ENCODE data around the gene KDM3A. TPM values are rescaled to one million over a fixed set of nuclear protein-coding genes. Genes with fewer than 3 reads are reported as not detected.

KDM3A gene
- polyA plus RNA-seq, 5 donors = 52.7 to 100 (median 76.5) TPM

DNA sequence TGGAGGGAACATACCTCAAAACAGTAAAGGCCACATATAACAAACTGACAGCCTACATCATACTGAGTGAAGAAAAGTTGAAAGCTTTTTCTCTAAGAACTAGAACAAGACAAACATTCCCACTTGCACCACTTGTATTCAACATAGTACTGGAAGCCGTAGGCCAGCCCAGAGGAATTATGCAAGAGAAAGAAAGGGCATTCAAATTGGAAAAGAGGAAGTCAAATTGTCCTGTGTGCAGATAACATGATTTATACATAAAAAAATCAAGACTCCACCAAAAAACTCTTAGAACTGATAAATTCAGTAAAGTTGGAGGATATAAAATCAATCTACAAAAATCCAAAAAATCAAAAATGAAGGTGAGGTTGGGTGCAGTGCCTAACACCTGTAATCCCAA is 8.0 kb upstream of the KDM3A start:
- no peak for DNase-seq

DNA sequence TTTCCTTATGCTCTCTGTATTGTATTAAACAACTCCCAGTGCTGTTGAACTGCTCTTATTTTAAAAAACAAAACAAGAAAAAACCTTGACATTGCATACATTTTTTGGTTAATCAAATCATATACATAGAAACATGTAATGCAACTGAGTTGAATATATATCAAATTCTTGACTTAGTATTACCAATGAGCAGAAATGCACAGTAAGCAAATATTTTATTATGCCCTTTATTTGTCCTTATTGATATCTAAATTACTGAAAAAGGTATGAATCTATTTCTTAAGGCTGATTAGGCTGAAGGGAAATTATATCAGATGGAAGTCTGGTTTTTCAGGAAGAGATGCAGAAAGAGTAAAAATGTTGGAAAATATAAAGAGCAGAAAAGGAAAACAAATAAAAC is 6.9 kb upstream of the KDM3A start:
- no peak for DNase-seq

DNA sequence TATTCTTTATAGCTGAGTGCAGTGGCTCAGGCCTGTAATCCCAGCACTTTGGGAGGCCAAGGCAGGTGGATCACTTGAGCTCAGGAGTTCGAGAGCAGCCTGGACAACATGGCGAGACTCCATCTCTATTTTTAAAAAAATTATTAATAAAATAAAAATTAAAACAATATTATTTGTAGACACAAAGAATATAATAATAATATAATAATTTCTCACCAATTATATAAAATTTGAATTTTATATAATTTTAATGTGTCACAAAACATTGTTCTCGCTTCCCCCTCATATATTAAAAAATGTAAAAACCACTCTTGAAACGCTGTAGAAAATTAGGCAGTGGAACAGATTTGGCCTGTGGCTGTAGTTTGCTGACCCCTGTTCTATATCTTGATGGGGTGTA is 5.6 kb upstream of the KDM3A start:
- DNase-seq = no peak

DNA sequence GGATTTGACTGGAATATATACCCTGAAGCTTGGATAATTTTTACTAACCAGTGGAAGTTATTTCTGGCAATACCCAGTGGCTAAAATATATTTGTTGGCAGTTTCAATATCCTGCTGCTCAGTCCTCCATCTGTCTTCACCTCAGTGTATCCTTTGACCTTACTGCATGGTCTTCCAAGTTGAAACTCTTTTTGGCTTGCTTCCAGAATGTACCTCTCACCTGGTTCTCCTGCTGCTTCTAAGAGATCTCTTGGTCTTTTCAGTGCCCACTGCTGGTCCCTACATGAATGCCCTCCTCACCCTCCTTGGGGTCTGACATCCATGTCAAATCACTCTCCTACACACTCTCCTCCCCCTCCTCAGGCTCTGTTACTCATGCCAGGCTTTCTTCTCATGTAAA is 4.8 kb upstream of the KDM3A start:
- DNase-seq = no peak

DNA sequence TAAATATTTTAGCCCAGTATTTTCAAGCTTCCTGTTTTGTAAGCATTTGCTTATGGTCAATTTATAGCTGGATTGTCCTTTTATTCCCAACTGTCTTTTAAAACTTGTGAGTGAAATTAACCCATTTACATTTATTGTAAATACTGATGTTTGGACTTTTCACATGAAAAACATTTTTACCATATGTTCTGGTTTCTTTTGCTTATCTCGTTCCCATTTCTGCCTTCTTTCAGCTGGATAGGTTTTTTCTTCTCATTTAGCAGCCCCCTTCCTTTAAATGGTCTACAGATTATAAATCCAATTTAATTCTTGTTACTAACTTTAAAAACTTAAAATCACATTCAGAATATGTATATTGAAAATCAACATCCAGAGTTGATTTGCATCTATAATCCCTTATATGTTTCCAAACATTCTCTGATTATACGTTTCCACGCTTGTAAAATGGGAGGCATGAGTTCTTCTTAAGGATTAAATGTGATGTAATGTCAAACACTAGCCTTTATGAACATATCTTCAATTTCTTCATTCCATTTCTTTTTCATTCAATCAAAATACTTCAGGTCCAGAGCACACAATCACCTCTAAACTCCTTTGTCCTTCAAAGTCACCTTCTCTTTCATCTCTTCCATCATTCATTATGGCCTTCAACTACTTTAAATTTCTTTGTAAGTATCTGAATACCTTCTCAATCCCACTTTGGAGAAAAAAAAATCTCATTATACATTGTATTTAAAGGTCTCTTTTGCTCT is 1.1 kb upstream of the KDM3A start:
- DNase-seq = no peak

DNA sequence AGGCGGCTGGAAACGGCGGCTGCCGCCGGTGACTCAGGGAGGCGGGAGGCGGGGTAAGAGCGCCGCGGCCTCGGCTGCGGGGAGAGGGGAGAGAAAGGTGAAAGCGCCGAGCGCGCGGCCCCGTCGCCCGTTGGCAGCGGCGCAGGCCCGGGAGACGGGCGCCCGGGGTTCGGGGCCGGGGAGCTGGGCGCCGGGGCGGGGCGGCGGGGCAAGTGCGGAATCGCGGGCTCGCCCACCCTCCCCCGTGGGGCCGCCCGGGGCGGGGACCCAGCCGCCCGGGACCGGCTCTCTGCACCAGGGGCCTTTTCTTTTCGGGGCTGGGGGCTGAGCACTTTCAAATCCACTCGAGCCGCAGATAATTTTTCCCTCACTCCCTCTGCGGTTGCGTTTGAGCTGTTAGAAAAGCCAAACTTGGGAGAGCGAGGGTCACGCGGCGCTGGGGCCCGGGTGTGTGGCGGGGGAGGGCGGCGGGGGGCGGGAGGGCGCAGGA is 266 bp downstream of the KDM3A start:
- no peak for DNase-seq

DNA sequence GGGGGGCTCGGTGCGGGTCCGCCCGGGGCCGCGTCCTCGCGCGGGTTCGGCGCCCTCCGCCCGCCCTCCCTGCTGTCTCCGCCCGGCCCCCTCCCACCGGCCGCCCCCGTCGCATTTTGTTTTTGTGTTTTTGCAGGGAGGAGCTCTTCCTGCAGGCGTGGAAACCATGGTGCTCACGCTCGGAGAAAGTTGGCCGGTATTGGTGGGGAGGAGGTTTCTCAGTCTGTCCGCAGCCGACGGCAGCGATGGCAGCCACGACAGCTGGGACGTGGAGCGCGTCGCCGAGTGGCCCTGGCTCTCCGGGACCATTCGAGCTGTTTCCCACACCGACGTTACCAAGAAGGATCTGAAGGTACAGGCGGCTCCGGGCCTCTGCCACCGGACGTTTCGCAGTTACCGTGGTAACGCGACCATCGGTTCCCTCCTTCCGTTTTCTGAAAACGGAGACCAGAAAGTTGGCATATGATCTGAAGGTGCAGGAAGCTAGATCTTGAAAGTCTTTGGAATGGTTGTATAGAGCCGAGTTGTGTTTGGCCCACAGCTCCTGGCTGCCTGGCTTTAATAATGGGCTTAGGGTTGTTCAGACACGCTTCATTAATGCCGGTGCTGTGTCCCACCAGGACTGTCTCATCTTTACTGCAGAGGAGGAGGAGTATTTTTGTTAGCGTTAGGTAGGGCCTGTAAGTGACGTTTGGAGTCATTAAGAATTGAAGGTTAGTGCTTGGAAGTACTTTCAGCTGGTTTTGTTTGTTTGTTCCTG is 891 bp downstream of the KDM3A start:
- peak; percentile 49 to 61 for DNase-seq

DNA sequence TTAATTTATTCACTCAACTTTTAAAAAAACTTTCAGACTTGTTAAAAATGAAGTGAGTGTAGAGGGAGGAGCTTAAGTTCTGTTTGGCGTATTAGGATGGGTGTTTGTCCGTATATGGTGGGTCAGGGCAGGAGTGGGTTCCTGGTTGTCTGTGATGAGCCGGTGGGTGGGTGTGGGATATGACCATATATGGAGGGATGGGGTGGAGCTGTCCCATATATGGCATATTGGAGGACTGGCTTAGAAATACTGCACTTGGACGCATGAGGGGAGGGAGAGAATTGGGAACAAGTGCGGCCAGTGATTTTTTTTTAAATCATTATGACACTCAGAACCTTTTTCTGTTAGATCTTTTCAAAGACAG is 1.5 kb downstream of the KDM3A start:
- peak; percentile 67 to 79 for DNase-seq

DNA sequence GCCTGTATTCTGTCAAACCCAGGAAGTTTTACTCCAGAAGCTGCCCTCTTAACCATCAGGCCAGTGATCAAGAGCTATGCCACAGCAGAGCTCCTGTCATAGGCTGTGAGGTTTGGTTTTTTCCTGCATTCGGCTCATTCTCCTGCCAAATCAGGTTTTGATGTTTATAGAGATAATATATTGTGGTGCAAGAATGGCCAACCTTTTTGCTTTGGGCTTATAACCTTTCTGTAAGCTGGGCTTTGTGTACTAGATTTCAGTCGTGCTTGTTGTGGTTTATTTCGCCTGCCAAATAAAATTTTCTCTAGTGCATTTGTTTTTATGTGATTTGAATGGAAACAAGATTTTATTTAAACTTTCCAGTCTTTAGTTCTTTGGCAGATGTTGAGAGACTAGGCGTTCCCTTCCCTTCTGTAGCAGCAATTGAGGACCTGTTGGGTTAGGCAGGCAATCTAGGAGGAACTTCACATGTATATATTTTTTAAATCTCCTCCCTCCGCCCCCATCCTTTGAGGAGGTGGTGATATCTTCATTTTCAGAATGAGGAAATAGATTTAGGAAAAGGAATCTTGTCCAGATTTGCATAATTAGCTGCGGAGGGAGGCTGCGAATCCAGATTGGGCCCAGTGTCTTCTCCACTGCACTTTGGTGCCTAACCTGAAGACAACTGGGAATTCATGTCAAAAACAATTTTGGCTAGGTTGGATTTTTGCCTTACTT is 2.6 kb downstream of the KDM3A start:
- DNase-seq = no peak

DNA sequence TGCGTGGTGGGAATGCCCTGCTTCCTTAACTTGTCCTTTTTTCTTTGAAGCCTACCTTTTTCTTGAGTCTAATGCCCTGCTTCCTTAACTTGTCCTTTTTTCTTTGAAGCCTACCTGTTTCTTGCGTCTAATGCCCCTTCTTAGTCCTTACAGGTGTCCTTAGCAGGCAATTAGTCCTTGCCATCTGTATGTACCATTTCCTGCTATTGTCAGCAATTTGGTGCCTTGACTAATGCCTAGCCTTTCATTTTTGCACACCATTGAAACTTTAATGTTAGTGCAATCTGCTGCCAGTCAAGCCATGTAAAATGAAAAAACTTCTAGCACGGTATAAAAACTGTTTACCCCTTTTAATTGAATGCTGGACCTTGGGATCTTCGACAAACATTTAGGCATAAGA is 4.3 kb downstream of the KDM3A start:
- no peak for DNase-seq

DNA sequence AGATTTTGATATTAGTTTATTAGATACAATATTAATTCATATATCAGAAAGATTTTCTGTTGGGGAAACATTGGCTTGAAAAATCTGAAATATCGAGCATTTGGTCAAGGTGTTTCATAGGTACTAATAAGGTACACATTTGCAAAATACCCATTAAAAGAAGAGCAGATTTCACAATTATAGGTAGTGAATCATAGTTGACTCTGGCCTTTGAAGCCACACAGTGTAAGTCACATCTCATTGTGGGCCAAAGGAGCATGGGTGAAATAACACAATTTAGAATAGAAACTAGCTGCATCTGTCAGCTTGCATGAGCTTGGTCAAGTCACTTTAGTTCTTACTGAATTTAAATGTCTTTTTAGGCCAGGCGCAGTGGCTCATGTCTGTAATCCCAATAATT is 4.9 kb downstream of the KDM3A start:
- DNase-seq = no peak

DNA sequence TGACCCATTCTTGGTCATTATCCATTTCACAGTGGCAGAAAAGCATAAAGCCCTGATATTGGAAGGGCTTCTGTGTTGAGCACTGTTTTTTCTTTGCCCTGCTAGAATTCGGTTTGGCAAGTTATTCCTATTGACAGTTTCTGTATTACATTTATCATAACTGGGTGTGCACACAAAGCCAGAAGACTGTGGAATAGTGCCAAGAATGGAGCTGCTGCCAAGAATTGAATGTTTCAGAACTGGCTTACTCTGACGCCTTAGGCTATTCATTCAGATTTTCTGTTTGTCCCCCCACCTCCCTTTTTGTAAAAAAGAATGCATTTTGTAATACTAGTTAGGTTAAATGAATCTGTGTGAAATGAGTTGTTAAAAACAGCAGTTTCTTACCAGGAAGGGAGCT is 12.7 kb downstream of the KDM3A start:
- DNase-seq = peak; percentile 64 to 70

DNA sequence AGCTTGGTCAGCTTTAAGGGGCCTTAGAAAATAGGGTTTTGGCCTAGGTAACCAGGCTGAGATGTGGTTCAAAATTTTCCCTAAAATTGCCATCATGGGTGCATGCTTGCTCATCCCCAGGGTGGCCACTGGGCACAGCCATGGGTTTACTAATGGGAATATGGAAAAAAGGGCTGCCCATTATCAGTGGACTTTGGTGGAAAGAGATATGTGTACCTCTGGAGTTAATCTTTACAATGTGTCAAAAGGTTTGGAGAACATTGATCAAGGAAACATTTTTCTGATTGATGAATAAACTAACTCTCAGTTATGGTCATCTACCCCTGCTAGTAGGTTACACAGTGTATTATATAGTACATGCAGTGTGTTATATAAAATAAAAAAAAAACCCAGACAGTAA is 13.1 kb downstream of the KDM3A start:
- DNase-seq = no peak

DNA sequence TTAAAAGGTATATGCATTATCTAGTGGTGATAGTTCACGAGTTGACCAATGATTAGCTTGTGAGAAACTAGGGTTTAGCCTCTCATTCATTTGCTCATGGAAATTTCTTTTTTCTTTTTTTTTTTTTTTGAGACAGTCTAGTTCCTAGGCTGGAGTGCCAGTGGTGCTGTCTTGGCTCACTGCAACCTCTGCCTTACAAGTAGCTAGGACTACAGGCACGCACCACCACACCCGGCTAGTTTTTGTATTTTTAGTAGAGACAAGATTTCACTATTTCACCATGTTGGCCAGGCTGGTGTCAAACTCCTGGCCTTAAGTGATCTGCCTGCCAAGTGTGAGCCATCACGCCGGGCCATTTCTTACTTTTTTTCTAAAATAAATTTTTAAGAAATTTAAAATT is 14.0 kb downstream of the KDM3A start:
- DNase-seq = no peak

DNA sequence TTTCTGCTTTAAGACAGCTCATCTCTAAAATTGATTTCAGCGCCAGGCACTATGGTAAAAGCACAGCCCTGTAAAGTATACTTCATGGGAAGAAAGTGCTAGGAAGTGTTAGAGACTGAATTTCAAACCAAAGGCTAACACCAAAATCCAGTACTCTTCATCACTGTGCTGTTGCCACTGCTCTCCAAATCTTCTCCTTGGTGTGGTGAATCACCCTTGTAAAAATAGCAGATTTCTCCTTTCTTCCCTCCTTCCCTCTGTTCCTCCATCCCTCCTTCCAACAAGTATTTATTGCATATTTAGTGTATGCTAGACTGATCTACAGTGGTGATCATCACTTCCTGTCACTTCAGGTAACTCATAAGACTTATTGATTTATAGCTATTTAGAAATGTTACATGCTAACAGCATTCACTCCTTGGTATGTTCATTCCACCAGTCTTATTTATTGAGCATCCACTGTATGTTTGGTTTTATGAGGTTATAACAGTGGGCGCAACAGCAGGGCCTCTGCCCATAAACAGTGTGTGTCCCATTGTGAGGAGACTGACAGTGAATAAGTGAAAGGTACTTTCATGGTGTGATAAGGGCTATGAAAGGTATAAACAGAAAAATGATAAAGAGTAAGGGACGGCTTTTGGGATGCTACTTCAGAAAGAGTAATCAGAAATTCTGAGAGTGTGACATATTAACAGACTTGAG is 20.0 kb downstream of the KDM3A start:
- no peak for DNase-seq

DNA sequence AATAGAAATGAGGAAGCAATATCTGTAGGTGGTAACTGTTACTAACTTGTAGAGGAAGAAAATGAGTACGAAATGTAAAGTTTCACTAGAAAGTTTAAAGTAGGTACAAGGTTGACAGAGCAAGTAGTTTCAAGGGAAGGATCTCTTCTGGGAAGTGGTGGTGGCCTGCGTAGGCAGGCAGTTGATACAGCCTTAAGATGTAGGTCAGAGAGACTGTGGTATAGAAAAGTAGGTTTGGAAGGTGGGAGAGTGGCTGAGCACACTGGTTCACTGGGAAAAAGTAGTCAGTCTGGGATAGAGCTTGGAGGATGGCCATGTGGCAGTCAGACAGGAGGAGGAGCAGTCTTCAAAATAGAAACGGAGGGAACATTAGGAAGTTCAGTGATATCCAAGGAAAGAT is 23.5 kb downstream of the KDM3A start:
- DNase-seq = no peak

DNA sequence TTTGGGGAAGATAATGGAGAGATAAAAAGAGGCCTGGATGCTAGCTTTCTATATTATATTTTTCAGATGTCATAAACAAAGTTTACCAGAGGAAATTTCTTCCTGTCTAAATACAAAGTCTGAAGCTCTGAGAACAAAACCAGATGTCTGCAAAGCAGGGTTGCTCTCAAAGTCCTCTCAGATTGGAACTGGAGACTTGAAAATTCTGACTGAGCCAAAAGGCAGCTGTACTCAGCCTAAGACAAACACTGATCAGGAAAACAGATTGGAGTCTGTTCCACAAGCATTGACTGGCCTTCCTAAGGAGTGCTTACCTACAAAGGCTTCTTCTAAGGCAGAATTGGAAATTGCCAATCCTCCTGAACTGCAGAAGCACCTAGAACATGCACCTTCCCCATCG is 25.1 kb downstream of the KDM3A start:
- DNase-seq = no peak

DNA sequence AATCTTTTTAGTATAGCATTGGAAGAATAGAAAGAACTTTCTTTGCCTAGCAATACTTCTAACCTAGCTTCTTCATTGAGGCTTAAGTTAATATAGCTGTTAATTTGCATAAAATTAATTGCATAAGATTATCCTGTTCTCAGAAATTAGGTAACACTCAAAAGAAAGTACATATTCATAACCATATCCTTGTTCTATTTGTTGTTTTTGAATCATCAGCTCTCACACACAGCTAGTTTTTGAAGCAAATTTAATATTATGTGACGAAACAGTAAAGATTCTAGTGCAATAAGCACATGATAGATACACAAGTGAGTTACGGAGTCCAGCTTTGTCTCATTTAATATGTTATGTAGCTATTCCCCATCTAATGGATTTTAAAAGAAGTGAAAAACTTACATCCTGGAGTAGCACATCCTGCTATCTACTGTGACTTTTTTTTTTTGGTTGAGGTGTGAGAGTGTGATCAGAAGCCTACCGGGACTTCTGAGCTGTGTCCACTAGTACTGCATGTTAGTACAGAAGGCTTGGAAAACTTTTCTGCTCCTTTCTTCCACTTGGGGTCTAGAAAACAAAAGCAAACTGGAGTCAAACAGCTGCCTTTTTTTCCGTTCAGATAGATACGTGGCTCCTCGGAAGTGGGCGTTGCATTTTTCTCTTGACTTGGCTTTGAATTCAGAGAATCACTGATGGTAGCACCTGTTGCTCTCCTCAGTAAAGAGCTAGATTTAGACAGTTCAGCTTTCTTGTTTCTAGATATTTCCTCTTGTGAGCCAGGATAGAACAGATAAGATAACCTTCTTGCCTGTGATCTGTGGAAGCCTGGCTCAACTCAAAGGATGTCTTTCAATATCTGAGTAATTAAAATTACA is 27.2 kb downstream of the KDM3A start:
- DNase-seq = no peak

DNA sequence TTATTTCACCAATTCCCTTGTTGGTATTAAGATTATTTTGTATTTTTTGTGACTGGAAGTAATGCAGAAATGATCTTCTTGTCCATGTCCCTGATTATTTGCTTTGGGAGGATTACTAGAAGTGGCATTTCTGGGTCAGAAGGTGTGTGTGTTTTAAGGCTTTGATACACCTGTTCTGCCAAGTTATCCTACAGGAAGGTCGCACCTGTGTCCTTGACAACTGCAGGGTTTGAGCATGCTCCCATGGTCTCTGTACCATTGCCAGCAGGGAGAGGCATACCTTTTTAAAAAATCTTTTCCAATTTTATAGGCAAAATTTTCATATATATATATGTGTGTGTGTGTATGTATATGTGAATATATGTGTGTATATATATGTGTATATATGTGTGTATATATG is 29.7 kb downstream of the KDM3A start:
- no peak for DNase-seq

DNA sequence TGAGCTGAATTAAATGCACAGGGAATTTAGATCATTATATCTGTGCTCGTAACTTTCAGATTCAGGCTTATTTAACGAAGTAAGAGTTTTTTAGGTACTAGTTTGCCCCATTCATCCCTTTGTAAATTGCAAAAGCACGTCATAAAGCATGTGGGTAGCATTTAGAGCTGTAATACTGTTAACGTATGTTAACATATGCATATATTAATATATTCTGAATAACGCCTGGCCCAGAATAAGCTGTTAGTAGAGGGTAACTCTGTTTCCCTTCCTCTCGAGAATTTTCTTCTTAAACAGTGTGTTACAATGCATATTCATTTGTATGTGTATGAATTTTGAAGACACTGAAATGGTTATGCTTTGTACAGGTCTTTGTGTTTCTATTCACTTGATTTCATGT is 30.5 kb downstream of the KDM3A start:
- no peak for DNase-seq

DNA sequence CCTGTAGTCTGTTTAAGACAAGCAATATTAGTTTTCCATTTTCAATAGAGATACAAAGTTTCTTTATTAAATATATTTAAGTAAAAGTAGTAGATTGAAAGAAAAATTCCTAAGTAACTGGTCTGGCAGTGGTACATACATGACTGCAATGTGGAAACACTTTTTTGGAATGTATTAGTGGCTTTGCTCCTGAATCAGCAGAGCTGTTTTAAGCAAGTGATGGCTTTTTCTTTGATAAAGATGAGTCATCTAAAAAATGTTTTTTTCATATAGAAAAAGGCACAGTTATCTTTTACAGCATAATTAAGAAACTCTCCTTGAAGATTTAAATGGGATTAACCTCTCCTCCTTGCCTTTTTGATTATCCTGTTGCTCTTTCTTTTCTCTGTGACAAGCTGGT is 34.9 kb downstream of the KDM3A start:
- no peak for DNase-seq
